SK-N-SH (cell line): ENCODE results near the gene PEX11A. TPM values are rescaled to one million over a fixed set of nuclear protein-coding genes. Genes with fewer than 3 reads are reported as not detected.

Experiments used
- CTCF ChIA-PET: fragments of 300-600, 350-600 bp; formaldehyde crosslinking; extraction: SDS; loops from one replicate; lab custom pipeline; 2021; lab: Yijun Ruan, JAX
- POLR2A ChIA-PET: fragments of 350-600 bp; sonication (Branson Sonifier 250); formaldehyde crosslinking; extraction: SDS; loops from one replicate; lab custom pipeline; 2020; ENCODE audit warnings: antibody characterized with exemption, inconsistent platforms; lab: Yijun Ruan, JAX
- DNase-seq: peaks from one replicate; pipeline ENCODE4 v3.0.0; 2012
- H2AFZ ChIP-seq: fragments of 200-600 bp; sonication (generic); 2 replicates; pipeline ENCODE4 v1.8.1; 2016; ENCODE audit warnings: antibody characterized with exemption, mild to moderate bottlenecking, low read depth
- H3F3A ChIP-seq: fragments of 200-600 bp; sonication (generic); replicated peaks from 2 replicates; pipeline ENCODE3; 2016; ENCODE audit warnings: antibody characterized with exemption, mild to moderate bottlenecking; ENCODE audit not compliant: insufficient read depth
- H3K27ac ChIP-seq, 2 experiments: fragments of 200-500 bp in 1 of 2; fragments of 200-600 bp in 1 of 2; sonication (Bioruptor generic) in 1 of 2; sonication (generic), shearing (Covaris generic) in 1 of 2; 2 replicates each; pipeline versions ENCODE4 v1.5.1 to v1.6.1; 2014 to 2016; ENCODE audit warnings: low read depth in 2 of 2, inconsistent platforms in 1 of 2, low read length in 1 of 2, mild to moderate bottlenecking in 1 of 2, mixed read lengths in 1 of 2
- H3K27me3 ChIP-seq: fragments of 200-600 bp; sonication (generic), shearing (Covaris generic); 2 replicates; pipeline ENCODE4 v1.6.1; 2016; ENCODE audit warnings: mixed run types; ENCODE audit not compliant: insufficient read depth
- H3K36me3 ChIP-seq, 2 experiments: fragments of 200-500 bp in 1 of 2; fragments of 200-600 bp in 1 of 2; sonication (Bioruptor generic) in 1 of 2; sonication (generic) in 1 of 2; replicated peaks in 1 of 2; 2 replicates each; pipeline versions ENCODE3 to v1.5.1; 2014 to 2016; ENCODE audit warnings: low read length in 1 of 2, mild to moderate bottlenecking in 1 of 2; ENCODE audit not compliant: insufficient read depth in 2 of 2, control insufficient read depth in 1 of 2
- H3K4me1 ChIP-seq, 2 experiments: fragments of 200-500 bp in 1 of 2; fragments of 200-600 bp in 1 of 2; sonication (Bioruptor generic) in 1 of 2; sonication (generic), shearing (Covaris generic) in 1 of 2; 2 replicates each; pipeline versions ENCODE4 v1.5.1 to v1.6.1; 2014 to 2016; ENCODE audit warnings: low read depth in 1 of 2, low read length in 1 of 2, mixed run types in 1 of 2; ENCODE audit not compliant: insufficient read depth in 2 of 2, control insufficient read depth in 1 of 2
- H3K4me2 ChIP-seq: fragments of 200-600 bp; sonication (generic), shearing (Covaris generic); 2 replicates; pipeline ENCODE4 v1.6.1; 2017; ENCODE audit warnings: mixed run types
- H3K4me3 ChIP-seq, 2 experiments: fragments of 200-500 bp in 1 of 2; fragments of 200-600 bp in 1 of 2; sonication (Bioruptor generic) in 1 of 2; sonication (generic), shearing (Covaris generic) in 1 of 2; 2 replicates each; pipeline versions ENCODE4 v1.5.1 to v1.8.1; 2014 to 2016; ENCODE audit warnings: low read depth in 2 of 2, inconsistent platforms in 1 of 2, low read length in 1 of 2, mild to moderate bottlenecking in 1 of 2, mixed read lengths in 1 of 2, moderate library complexity in 1 of 2
- H3K79me2 ChIP-seq: fragments of 200-600 bp; sonication (generic); 2 replicates; pipeline ENCODE4 v1.8.1; 2017; ENCODE audit warnings: mild to moderate bottlenecking; ENCODE audit not compliant: insufficient read depth
- H3K9ac ChIP-seq: fragments of 200-600 bp; sonication (generic); 2 replicates; pipeline ENCODE4 v1.6.1; 2017; ENCODE audit warnings: mixed run types
- H3K9me2 ChIP-seq: fragments of 200-600 bp; sonication (generic); 2 replicates; pipeline ENCODE4 v1.6.1; 2017; ENCODE audit warnings: mixed run types
- H3K9me3 ChIP-seq: fragments of 200-600 bp; sonication (generic); 2 replicates; pipeline ENCODE4 v1.6.1; 2017; ENCODE audit warnings: mixed run types, mild to moderate bottlenecking, moderate library complexity
- H4K20me1 ChIP-seq: fragments of 200-600 bp; sonication (generic); 2 replicates; pipeline ENCODE4 v1.6.1; 2017; ENCODE audit warnings: mild to moderate bottlenecking, mixed run types; ENCODE audit not compliant: insufficient read depth
- ELF1 ChIP-seq: IDR thresholded peaks from 2 replicates; pipeline ENCODE4 v1.4.0; 2012
- EP300 ChIP-seq, 2 experiments: IDR thresholded peaks; 2 replicates each; pipeline versions ENCODE4 v1.4.0 to v1.6.1; 2012; ENCODE audit warnings: borderline replicate concordance in 1 of 2, low read depth in 1 of 2, low read length in 1 of 2
- EZH2phosphoT487 ChIP-seq: fragments of 200-600 bp; sonication (generic); IDR thresholded peaks from 2 replicates; pipeline ENCODE4 v1.6.1; 2017; ENCODE audit warnings: low read depth, mixed run types, mild to moderate bottlenecking, antibody characterized with exemption, moderate library complexity, borderline replicate concordance
- GABPA ChIP-seq: IDR thresholded peaks from 2 replicates; pipeline ENCODE4 v1.4.0; 2012; ENCODE audit warnings: low read depth, mild to moderate bottlenecking
- GATA2 ChIP-seq: sonication (generic); formaldehyde crosslinking; IDR thresholded peaks from 2 replicates; pipeline ENCODE4 v1.5.0; 2020; ENCODE audit warnings: mild to moderate bottlenecking, missing genetic modification reagents
- NFIC ChIP-seq: IDR thresholded peaks from 2 replicates; pipeline ENCODE4 v1.4.0; 2012; ENCODE audit warnings: borderline replicate concordance
- NRF1 ChIP-seq: IDR thresholded peaks from 2 replicates; pipeline ENCODE4 v1.6.1; 2012; ENCODE audit warnings: low read depth, mild to moderate bottlenecking, low read length
- POLR2AphosphoS5 ChIP-seq: IDR thresholded peaks from 2 replicates; pipeline ENCODE4 v1.6.1; 2012; ENCODE audit warnings: low read depth, low read length
- SIN3A ChIP-seq: IDR thresholded peaks from 2 replicates; pipeline ENCODE4 v1.6.1; 2012; ENCODE audit warnings: low read depth, mild to moderate bottlenecking, low read length, moderate library complexity, borderline replicate concordance
- SMC3 ChIP-seq: IDR thresholded peaks from 2 replicates; pipeline ENCODE4 v1.6.1; 2012; ENCODE audit warnings: low read depth, low read length, improper control_type of control experiment
- TAF1 ChIP-seq: IDR thresholded peaks from 2 replicates; pipeline ENCODE4 v1.6.1; 2012; ENCODE audit warnings: low read depth, mild to moderate bottlenecking, low read length, moderate library complexity, borderline replicate concordance
- TCF12 ChIP-seq: IDR thresholded peaks from 2 replicates; pipeline ENCODE4 v1.4.0; 2012
- polyA plus RNA-seq, 3 experiments: library from polyadenylated mRNA; depleted of rRNA; stranded (reverse); fragments of >200 nt; gene quantifications; 2 replicates each; pipeline ENCODE4 v1.2.3, GENCODE V29; 2012
- TF ChIP-seq, protein P1 (sequence below): IDR thresholded peaks from 2 replicates; pipeline ENCODE4 v1.6.1; 2012; ENCODE audit warnings: mild to moderate bottlenecking, low read depth, low read length, moderate library complexity
- TF ChIP-seq, protein P2 (sequence below): IDR thresholded peaks from 2 replicates; pipeline ENCODE4 v1.4.0; 2012; ENCODE audit warnings: low read depth, borderline replicate concordance
- TF ChIP-seq, protein P3 (sequence below): fragments of 150-350 bp; IDR thresholded peaks from 2 replicates; pipeline ENCODE4 v1.6.1; 2016; ENCODE audit warnings: mild to moderate bottlenecking, low read depth, low read length
- TF ChIP-seq, protein P4 (sequence below): IDR thresholded peaks from 2 replicates; pipeline ENCODE4 v1.4.0; 2012; ENCODE audit warnings: low read depth, borderline replicate concordance
- TF ChIP-seq, protein P5 (sequence below): IDR thresholded peaks from 2 replicates; pipeline ENCODE4; 2012
- TF ChIP-seq, protein P6 (sequence below): fragments of 200-600 bp; sonication (generic); IDR thresholded peaks from 2 replicates; pipeline ENCODE4 v1.6.1; 2017; ENCODE audit warnings: antibody characterized with exemption, mild to moderate bottlenecking, moderate library complexity

PEX11A gene
- polyA plus RNA-seq, 1 of the 3 experiments (the other 2 are of a cell fraction) = 6.1 TPM

DNA sequence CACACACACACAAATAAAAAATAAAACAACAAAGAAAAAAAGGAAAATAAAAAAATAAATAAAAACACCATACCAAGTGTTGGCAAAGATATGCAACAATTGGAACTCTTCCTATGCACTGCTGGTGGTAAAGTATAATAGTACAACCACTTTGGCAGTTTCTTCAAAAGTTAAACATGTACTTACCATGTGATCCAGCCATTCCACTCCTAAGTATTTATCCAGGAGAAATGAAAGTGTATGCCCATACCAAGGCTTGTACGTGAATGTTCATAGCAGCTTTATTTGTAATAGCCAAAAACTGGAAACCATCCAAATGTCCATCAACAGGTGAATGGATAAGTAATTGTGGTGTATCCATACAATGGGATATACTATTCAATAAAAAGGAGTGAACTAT, 17.0 kb upstream of the PEX11A start (continued):
- TF ChIP-seq, protein P1, sequence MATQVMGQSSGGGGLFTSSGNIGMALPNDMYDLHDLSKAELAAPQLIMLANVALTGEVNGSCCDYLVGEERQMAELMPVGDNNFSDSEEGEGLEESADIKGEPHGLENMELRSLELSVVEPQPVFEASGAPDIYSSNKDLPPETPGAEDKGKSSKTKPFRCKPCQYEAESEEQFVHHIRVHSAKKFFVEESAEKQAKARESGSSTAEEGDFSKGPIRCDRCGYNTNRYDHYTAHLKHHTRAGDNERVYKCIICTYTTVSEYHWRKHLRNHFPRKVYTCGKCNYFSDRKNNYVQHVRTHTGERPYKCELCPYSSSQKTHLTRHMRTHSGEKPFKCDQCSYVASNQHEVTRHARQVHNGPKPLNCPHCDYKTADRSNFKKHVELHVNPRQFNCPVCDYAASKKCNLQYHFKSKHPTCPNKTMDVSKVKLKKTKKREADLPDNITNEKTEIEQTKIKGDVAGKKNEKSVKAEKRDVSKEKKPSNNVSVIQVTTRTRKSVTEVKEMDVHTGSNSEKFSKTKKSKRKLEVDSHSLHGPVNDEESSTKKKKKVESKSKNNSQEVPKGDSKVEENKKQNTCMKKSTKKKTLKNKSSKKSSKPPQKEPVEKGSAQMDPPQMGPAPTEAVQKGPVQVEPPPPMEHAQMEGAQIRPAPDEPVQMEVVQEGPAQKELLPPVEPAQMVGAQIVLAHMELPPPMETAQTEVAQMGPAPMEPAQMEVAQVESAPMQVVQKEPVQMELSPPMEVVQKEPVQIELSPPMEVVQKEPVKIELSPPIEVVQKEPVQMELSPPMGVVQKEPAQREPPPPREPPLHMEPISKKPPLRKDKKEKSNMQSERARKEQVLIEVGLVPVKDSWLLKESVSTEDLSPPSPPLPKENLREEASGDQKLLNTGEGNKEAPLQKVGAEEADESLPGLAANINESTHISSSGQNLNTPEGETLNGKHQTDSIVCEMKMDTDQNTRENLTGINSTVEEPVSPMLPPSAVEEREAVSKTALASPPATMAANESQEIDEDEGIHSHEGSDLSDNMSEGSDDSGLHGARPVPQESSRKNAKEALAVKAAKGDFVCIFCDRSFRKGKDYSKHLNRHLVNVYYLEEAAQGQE = no peak
- TF ChIP-seq NFIC (no peak), SIN3A (no peak), TCF12 (no peak), SMC3 (no peak), ELF1 (no peak)
- TF ChIP-seq, protein P2, sequence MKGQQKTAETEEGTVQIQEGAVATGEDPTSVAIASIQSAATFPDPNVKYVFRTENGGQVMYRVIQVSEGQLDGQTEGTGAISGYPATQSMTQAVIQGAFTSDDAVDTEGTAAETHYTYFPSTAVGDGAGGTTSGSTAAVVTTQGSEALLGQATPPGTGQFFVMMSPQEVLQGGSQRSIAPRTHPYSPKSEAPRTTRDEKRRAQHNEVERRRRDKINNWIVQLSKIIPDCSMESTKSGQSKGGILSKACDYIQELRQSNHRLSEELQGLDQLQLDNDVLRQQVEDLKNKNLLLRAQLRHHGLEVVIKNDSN = no peak
- TF ChIP-seq, protein P3, sequence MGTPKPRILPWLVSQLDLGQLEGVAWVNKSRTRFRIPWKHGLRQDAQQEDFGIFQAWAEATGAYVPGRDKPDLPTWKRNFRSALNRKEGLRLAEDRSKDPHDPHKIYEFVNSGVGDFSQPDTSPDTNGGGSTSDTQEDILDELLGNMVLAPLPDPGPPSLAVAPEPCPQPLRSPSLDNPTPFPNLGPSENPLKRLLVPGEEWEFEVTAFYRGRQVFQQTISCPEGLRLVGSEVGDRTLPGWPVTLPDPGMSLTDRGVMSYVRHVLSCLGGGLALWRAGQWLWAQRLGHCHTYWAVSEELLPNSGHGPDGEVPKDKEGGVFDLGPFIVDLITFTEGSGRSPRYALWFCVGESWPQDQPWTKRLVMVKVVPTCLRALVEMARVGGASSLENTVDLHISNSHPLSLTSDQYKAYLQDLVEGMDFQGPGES = no peak
- TF ChIP-seq, protein P4, sequence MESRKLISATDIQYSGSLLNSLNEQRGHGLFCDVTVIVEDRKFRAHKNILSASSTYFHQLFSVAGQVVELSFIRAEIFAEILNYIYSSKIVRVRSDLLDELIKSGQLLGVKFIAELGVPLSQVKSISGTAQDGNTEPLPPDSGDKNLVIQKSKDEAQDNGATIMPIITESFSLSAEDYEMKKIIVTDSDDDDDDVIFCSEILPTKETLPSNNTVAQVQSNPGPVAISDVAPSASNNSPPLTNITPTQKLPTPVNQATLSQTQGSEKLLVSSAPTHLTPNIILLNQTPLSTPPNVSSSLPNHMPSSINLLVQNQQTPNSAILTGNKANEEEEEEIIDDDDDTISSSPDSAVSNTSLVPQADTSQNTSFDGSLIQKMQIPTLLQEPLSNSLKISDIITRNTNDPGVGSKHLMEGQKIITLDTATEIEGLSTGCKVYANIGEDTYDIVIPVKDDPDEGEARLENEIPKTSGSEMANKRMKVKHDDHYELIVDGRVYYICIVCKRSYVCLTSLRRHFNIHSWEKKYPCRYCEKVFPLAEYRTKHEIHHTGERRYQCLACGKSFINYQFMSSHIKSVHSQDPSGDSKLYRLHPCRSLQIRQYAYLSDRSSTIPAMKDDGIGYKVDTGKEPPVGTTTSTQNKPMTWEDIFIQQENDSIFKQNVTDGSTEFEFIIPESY = no peak
- TF ChIP-seq, protein P5, sequence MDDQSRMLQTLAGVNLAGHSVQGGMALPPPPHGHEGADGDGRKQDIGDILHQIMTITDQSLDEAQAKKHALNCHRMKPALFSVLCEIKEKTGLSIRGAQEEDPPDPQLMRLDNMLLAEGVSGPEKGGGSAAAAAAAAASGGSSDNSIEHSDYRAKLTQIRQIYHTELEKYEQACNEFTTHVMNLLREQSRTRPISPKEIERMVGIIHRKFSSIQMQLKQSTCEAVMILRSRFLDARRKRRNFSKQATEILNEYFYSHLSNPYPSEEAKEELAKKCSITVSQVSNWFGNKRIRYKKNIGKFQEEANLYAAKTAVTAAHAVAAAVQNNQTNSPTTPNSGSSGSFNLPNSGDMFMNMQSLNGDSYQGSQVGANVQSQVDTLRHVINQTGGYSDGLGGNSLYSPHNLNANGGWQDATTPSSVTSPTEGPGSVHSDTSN = no peak
- TF ChIP-seq, all 33 proteins: peak for 0

DNA sequence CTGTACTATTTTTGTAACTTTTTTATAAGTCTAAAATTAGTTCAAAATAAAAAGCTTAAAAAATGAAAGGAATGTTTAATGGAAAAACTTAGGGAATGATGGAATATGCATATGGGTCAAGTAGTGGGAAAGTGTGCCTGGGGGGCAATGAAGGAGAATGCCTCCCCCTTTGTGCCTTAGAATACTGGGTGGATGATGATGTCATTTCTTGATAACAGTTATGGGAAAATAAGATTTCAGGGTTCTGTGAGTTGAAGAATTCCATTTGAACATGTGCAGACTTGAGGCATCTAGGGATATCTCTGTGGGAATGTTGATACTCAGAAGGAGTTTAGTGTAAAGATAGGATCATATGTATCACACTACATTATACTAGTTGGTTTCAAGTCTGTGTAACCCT, 13.9 kb upstream of the PEX11A start:
- Histone ChIP-seq H3K36me3 (no peaks in the 10 kb centered on the region), H3K4me2 (no peak overlapping the region), H3K27me3 (peaks cover 5% of the 10 kb centered on the region; the same call in 1 of the 2 replicates), H3F3A (no peaks in the 10 kb centered on the region), H3K27ac (no peak overlapping the region), H2AFZ (no peak overlapping the region), H3K4me3 (no peak overlapping the region), H3K9me3 (no peaks in the 10 kb centered on the region), H4K20me1 (no peaks in the 10 kb centered on the region), H3K4me1 (peaks cover 0 to 6% of the 10 kb centered on the region in 2 experiments; a peak in 1 of 4 replicates), H3K9me2 (no peaks in the 10 kb centered on the region), H3K79me2 (no peaks in the 10 kb centered on the region), H3K9ac (no peak overlapping the region)
- POLR2A ChIA-PET = no interaction called here
- DNase-seq = no peak
- CTCF ChIA-PET = interaction anchor here (2.5 kb wide), 1 partner anchor 31 kb away, joined by 9 read pairs; no protein-coding TSS in a partner anchor
- TF ChIP-seq, protein P6, sequence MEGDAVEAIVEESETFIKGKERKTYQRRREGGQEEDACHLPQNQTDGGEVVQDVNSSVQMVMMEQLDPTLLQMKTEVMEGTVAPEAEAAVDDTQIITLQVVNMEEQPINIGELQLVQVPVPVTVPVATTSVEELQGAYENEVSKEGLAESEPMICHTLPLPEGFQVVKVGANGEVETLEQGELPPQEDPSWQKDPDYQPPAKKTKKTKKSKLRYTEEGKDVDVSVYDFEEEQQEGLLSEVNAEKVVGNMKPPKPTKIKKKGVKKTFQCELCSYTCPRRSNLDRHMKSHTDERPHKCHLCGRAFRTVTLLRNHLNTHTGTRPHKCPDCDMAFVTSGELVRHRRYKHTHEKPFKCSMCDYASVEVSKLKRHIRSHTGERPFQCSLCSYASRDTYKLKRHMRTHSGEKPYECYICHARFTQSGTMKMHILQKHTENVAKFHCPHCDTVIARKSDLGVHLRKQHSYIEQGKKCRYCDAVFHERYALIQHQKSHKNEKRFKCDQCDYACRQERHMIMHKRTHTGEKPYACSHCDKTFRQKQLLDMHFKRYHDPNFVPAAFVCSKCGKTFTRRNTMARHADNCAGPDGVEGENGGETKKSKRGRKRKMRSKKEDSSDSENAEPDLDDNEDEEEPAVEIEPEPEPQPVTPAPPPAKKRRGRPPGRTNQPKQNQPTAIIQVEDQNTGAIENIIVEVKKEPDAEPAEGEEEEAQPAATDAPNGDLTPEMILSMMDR = no peak
- no peak for TF ChIP-seq POLR2AphosphoS5
- no peak for TF ChIP-seq TAF1
- TF ChIP-seq EP300 (IDR thresholded peaks at IDR 0.05; ENCODE audit: borderline replicate concordance in 1 of 2, low read depth in 1 of 2, low read length in 1 of 2) = no peak
- TF ChIP-seq, protein P2 = no peak
- TF ChIP-seq SMC3 = no peak
- no peak for TF ChIP-seq EZH2phosphoT487
- no peak for TF ChIP-seq NRF1
- TF ChIP-seq GATA2 (CRISPR knock-in tag) = no peak
- no peak for TF ChIP-seq GABPA
- TF ChIP-seq, protein P3 = no peak
- TF ChIP-seq TCF12 = no peak
